ENCODE measurements around the gene CACNA2D4. TPM values are rescaled to one million over a fixed set of nuclear protein-coding genes. Genes with fewer than 3 reads are reported as not detected.

Gene CACNA2D4
- total RNA-seq, 1 experiment from 2014 or later = 1.7 TPM

DNA sequence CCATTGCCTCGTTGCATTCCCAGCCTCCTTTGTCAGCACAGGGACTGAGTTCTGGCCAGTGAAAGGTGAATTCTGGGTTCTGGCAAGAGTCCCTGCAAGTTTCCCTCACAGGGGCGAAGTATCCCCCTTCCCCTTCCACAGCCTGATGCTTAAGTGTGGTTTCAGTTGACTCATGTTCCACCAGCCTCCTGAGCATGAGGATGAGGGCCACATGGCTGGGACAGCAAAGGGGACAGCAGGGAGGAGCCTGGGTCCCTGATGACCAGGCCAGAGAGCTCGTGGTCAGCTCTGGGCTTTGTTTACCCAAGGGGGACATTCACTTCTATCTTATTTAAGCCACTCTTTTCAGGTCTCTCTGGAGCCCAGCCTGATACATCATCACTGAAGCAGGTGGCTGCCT is 36.5 kb downstream of the CACNA2D4 start (continued):
- TF ChIP-seq FOSL1 (IDR thresholded peaks at IDR 0.05; ENCODE audit: low read depth) = no peak
- TF ChIP-seq EGR1 (IDR thresholded peaks at IDR 0.05; ENCODE audit: low read depth) = no peak
- no peak for TF ChIP-seq ELF1 (IDR thresholded peaks at IDR 0.05; ENCODE audit: borderline replicate concordance, low read depth)
- no peak for TF ChIP-seq EZH2 (IDR thresholded peaks at IDR 0.05)
- no peak for TF ChIP-seq ZNF274 (IDR thresholded peaks at IDR 0.05; ENCODE audit: low read depth, low read length)

DNA sequence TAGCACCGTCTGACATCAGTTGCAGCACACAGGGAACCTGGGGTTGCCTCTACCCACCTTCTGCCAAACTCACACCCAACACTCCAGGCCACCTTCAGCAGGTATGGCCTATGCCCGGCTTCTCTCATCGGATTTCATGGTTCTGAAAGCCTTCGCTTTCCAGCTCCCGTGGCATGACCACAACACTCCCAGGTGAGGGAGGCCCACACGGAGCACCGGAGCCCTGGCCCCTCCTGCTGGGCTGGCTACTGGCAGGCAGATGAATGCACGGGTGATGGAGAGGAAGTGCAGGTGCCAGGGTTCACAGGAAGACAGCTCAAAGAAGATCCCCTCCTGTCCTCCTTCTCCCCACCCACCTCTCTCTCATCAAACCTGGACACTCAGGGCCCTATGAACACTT is 37.2 kb downstream of the CACNA2D4 start:
- H3K36me3 ChIP-seq (ENCODE audit: control insufficient read depth in 1 of 2, insufficient read depth in 2 of 2, low read length in 2 of 2) = no peaks in the 10 kb centered on the region
- no peak overlapping the region for H3K27ac ChIP-seq (ENCODE audit: low read depth, low read length)
- H3K4me1 ChIP-seq (ENCODE audit: control insufficient read depth in 1 of 2, insufficient read depth in 2 of 2, low read length in 2 of 2) = no peaks in the 10 kb centered on the region
- intact Hi-C loops (cut with micrococcal nuclease) = no loop called here
- no peak overlapping the region for H3K4me2 ChIP-seq (ENCODE audit: low read length)
- no peaks in the 10 kb centered on the region for H3K9me3 ChIP-seq (ENCODE audit: control insufficient read depth in 1 of 2, insufficient read depth in 1 of 2, low read depth in 1 of 2, low read length in 2 of 2)
- BruUV-seq (replicated peaks) = no TSS peak
- DNase-seq (ENCODE audit: low read depth, low spot score) (no peak), ATAC-seq (no peak)
- no peaks in the 10 kb centered on the region for H3K79me2 ChIP-seq (ENCODE audit: insufficient read depth, low read length)
- ChIA-PET CTCF (no interaction called here), RAD21 (ENCODE audit: low non-redundant PET in 1 of 2, low total read pairs in 2 of 2, uncharacterized antibody in 2 of 2, unreplicated experiment in 2 of 2) (no interaction called here), POLR2A (no interaction called here)
- no peak overlapping the region for H3K9ac ChIP-seq (ENCODE audit: low read length)
- H3K4me3 ChIP-seq (replicated peaks in 1 of 2; ENCODE audit: low read depth in 1 of 2, low read length in 2 of 2) = no peak overlapping the region
- H3K27me3 ChIP-seq (ENCODE audit: insufficient read depth, low read length) = no peaks in the 10 kb centered on the region
- H4K20me1 ChIP-seq (ENCODE audit: insufficient read depth) = no peaks in the 10 kb centered on the region
- no peak overlapping the region for H2AFZ ChIP-seq (ENCODE audit: low read depth, low read length, poor library complexity, severe bottlenecking)
- no peak for TF ChIP-seq SP1 (IDR thresholded peaks at IDR 0.05; ENCODE audit: low read depth)
- TF ChIP-seq, protein P1, sequence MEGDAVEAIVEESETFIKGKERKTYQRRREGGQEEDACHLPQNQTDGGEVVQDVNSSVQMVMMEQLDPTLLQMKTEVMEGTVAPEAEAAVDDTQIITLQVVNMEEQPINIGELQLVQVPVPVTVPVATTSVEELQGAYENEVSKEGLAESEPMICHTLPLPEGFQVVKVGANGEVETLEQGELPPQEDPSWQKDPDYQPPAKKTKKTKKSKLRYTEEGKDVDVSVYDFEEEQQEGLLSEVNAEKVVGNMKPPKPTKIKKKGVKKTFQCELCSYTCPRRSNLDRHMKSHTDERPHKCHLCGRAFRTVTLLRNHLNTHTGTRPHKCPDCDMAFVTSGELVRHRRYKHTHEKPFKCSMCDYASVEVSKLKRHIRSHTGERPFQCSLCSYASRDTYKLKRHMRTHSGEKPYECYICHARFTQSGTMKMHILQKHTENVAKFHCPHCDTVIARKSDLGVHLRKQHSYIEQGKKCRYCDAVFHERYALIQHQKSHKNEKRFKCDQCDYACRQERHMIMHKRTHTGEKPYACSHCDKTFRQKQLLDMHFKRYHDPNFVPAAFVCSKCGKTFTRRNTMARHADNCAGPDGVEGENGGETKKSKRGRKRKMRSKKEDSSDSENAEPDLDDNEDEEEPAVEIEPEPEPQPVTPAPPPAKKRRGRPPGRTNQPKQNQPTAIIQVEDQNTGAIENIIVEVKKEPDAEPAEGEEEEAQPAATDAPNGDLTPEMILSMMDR (IDR thresholded peaks at IDR 0.05 in 2 of 3, conservative IDR thresholded peaks at IDR 0.05 in 1 of 3; ENCODE audit: borderline replicate concordance in 1 of 3, insufficient read depth in 1 of 3, low read depth in 2 of 3, low read length in 2 of 3) = no peak
- TF ChIP-seq ELF1 (IDR thresholded peaks at IDR 0.05; ENCODE audit: borderline replicate concordance, low read depth) = no peak
- no peaks in the 10 kb centered on the region for H3K9me2 ChIP-seq (ENCODE audit: insufficient read depth)

DNA sequence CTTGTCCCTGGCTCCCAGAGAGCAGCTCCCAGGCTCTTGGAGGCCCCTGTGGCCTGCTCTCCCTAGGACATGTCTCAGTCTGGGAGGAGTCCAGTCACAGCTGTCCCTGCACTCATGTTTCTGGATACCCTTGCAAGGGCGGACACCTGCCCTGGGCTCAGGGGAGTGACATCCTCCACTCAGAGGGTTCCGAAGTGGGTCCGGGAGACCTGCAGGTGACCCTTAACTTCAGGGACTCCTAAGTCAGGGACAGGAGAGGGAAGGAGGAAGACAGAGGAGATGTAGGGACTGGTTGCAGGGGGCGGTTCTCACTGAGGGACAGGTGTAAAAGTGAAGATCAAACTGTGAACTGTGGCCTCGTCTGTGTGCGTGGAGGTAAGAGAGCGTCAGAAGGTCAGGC is 37.6 kb downstream of the CACNA2D4 start:
- no TSS peak for BruUV-seq (replicated peaks)
- H3K36me3 ChIP-seq (ENCODE audit: control insufficient read depth in 1 of 2, insufficient read depth in 2 of 2, low read length in 2 of 2) = no peaks in the 10 kb centered on the region
- intact Hi-C loops (cut with micrococcal nuclease) = no loop called here
- H3K4me3 ChIP-seq (replicated peaks in 1 of 2; ENCODE audit: low read depth in 1 of 2, low read length in 2 of 2) = no peak overlapping the region
- no peak overlapping the region for H3K4me2 ChIP-seq (ENCODE audit: low read length)
- H3K9me3 ChIP-seq (ENCODE audit: control insufficient read depth in 1 of 2, insufficient read depth in 1 of 2, low read depth in 1 of 2, low read length in 2 of 2) = no peaks in the 10 kb centered on the region
- TF ChIP-seq, protein P2, sequence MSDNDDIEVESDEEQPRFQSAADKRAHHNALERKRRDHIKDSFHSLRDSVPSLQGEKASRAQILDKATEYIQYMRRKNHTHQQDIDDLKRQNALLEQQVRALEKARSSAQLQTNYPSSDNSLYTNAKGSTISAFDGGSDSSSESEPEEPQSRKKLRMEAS (IDR thresholded peaks at IDR 0.05) = no peak
- TF ChIP-seq ZNF274 (IDR thresholded peaks at IDR 0.05; ENCODE audit: low read depth, low read length) (no peak), RAD21 (IDR thresholded peaks at IDR 0.05; ENCODE audit: low read depth) (no peak), SRF (IDR thresholded peaks at IDR 0.05; ENCODE audit: low read depth) (no peak), FOSL1 (IDR thresholded peaks at IDR 0.05; ENCODE audit: low read depth) (no peak), ZFX (IDR thresholded peaks at IDR 0.05) (no peak), ELF1 (IDR thresholded peaks at IDR 0.05; ENCODE audit: borderline replicate concordance, low read depth) (no peak), EZH2phosphoT487 (IDR thresholded peaks at IDR 0.05; ENCODE audit: borderline replicate concordance) (no peak)
- ChIA-PET CTCF (no interaction called here), POLR2A (no interaction called here), RAD21 (ENCODE audit: low non-redundant PET in 1 of 2, low total read pairs in 2 of 2, uncharacterized antibody in 2 of 2, unreplicated experiment in 2 of 2) (no interaction called here)
- no peak overlapping the region for H2AFZ ChIP-seq (ENCODE audit: low read depth, low read length, poor library complexity, severe bottlenecking)
- no peaks in the 10 kb centered on the region for H3K9me2 ChIP-seq (ENCODE audit: insufficient read depth)
- DNase-seq (ENCODE audit: low read depth, low spot score) (no peak), ATAC-seq (no peak)
- no peaks in the 10 kb centered on the region for H3K79me2 ChIP-seq (ENCODE audit: insufficient read depth, low read length)
- H3K9ac ChIP-seq (ENCODE audit: low read length) = no peak overlapping the region
- H3K27me3 ChIP-seq (ENCODE audit: insufficient read depth, low read length) = 0 out of 2 replicates have a peak, but pooled peaks cover 4% of the 10 kb centered on the region
- no peak overlapping the region for H3K27ac ChIP-seq (ENCODE audit: low read depth, low read length)
- H4K20me1 ChIP-seq (ENCODE audit: insufficient read depth) = no peaks in the 10 kb centered on the region
- no peaks in the 10 kb centered on the region for H3K4me1 ChIP-seq (ENCODE audit: control insufficient read depth in 1 of 2, insufficient read depth in 2 of 2, low read length in 2 of 2)
